Activated gamma-delta T cell treated with anti-CD3 and anti-CD28 coated beads, Interleukin-2, amount 50 U/mL, for 16 hours (primary cell): ENCODE measurements around the gene FAM180B.
"Not testable (repeated sequence)": the region's sequence is repeated elsewhere in the genome, so short reads cannot be mapped to it uniquely, and the experiment has no call there.

ENCODE experiments used
- DNase-seq: peaks from one replicate; pipeline ENCODE4 v3.0.0-alpha.2; 2020; ENCODE audit warnings: low read depth

FAM180B gene, protein sequence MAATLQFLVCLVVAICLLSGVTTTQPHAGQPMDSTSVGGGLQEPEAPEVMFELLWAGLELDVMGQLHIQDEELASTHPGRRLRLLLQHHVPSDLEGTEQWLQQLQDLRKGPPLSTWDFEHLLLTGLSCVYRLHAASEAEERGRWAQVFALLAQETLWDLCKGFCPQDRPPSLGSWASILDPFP

DNA sequence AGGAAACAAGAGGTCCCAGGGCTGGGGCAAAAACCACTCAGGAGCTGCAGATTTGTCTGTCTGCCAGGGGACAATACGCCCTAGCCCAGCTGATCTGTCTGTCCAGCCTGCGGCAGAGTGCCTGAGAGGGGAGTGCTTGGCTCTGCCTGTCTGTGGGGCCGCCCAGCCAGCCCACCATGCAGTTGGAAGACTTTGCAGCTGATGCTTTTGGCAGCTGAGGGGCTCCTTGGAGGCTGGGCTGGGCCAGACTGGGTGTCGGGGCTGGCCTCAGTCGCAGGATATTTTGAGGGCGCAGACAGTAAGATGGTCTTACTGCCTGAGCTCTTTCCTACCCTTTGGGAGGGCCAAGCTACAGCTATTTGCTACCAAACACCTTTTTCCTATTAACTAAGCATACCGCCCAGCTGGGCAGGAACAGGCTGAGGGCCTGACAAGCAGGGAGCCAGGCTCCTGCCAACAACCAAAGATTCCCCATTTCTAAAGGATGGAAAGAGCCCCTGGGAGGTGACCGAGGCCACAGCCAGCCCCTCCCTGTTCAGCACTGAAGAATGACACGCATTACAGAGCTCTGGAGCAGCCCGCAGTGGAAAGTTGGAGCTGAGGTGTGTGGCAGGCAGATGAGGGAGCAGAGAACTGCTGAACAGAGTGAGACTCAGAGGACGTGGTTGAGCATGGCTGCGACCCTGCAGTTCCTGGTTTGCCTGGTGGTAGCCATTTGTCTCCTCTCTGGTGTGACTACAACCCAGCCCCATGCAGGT, at the start of gene FAM180B:
Gene FAM180B, plus strand, starts transcription at position 581 of the 758 bp plus-strand sequence. Its CDS starts 91 bp downstream, at position 672.
- DNase-seq, result no peak

DNA sequence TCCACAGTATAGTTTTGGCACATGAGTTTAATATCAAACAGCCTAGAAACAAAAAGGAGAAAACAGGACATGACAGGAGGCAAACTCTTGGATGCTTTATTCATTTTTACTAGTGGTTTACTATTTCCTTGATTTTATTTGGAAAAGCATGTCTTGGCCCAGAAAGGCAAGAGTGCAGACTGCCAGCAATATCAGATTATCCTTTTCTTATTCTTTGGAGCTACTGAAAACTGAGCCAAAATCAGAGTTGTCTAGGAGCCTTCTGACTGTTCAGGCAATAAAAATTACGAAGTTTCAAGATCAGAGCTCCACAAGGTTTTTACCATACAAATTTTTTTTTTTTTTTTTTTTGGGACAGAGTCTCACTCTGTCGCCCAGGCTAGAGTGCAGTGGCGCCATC, 49.6 kb upstream of the FAM180B start:
- DNase-seq, result no peak

DNA sequence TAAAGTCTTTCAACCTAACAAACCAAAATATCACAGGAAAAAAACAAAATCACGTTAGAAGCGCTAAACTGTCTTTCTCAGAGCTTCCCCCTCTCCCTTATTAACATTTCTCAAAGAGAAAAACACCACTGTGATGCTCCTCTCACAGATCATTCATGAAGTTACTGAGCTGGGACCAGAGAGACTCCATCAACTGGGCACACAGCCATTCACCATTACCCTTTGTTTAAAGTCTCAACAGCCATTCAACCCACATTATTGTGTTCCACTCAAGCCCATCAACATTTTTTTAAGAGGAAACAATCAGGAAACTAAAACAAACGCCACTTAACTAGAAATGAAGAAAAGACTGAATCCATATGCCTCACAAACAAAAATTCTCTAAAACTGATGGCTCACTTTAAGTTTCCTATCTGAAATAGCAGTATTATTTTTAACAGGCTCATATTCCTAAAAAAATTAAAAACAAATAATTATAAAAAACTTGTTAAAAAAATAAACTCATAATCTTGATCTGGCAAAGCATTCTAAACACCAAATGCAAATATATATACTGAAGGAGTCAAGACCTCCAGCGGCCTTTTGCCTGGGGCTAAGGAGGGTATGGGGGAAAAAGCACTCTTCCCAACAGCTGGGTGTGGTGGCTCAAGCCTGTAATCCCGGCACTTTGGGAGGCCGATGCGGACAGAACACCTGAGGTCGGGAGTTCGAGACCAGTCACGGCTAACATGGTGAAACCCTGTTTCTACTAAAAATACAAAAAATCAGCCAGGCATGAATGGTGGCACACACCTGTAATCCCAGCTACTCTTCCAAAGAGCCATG, 47.5 kb upstream of the FAM180B start:
- DNase-seq, result no peak

- DNase-seq, result no peak
Measured at GRCh38 chr11:47539681-47540039, 46.8 kb upstream of the FAM180B start.

GRCh38 chr11:47541070-47541469, 45.4 kb upstream of the FAM180B start:
- no peak for DNase-seq

GRCh38 chr11:47545298-47545697, 41.2 kb upstream of the FAM180B start:
- no peak for DNase-seq

- DNase-seq, result not testable (repeated sequence)
Measured at GRCh38 chr11:47546274-47546673, 40.2 kb upstream of the FAM180B start.

DNA sequence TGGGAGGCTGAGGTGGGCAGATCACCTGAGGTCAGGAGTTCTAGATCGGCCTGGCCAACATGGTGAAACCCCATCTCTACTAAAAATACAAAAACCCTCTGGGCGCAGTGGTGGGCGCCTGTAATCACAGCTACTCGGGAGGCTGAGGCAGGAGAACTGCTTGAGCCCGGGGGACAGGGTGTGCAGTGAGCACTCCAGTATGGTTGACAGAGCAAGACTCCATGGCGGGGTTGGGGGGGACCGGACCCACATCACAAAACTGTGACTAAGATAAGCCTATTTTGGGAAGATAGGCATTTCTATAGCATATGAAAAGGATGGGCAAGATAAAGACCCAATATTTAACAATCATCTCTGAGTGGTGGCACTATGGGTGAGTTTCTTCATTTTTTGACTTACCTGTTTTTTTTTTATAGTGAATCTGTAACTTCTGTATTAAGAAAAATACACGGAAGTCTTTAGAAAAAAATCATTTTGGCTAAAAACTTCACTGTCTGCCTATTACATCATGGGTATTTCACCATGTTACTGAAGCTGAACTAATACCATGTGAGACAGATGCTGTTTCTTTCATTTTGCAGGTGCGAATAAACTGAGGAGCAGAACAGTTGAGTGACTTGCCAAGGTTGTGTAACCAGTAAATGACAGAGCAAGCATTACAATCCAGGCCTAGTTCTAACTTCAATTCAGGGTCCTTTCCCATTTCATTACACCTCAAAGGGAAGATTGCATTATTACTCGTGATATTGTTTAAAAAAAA, 36.0 kb upstream of the FAM180B start:
- no peak for DNase-seq

DNA sequence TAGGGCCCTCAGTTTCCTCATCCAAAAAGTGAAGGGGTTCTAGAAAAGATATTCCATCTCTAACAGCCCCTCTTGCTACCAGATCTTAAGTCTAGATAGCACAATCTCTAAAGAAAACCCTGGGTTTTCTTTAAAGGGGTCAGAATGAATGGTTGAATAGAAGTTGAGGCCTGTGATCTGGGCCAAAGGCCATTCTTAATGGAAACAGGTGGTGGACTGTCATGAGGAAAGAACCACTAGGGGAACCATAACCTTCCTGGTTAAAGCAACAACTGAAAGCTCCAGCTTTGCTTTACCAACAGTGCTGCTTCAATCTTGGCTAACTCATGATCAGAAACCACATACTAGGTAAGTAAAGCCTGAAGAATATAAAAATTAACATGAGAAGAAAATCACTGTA, 35.4 kb upstream of the FAM180B start:
- no peak for DNase-seq

DNA sequence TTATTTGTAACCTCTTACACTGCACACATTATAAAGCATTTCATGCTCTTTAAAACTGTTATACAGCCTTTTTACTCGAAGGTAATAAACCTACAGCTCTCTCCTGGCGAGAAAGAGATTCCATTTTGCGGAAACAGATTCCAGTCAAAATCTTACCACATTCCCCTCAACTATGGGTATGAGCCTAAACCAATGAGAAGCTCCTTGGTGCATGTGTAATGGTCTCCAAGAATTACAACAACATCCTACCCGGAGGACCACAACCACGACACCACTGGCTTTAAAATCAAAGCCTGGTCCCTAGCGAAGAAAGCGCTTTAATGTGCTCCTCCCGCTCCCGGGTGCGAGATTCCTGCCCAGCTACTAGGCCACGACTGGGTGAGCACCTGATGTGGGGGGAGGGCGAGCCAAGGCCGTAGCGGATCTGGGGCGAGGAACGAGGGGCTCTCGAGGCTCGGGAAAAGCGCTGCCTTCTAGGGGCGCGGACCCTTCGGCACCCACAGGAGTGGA, 34.4 kb upstream of the FAM180B start:
- no peak for DNase-seq

- DNase-seq, result peak; percentile 89
Measured at GRCh38 chr11:47552566-47553405, 33.7 kb upstream of the FAM180B start, which contains the start of gene CELF1. Gene CELF1 (minus strand): TSS chr11:47553132. CDS start chr11:47499523, 53,609 bp downstream.

DNA sequence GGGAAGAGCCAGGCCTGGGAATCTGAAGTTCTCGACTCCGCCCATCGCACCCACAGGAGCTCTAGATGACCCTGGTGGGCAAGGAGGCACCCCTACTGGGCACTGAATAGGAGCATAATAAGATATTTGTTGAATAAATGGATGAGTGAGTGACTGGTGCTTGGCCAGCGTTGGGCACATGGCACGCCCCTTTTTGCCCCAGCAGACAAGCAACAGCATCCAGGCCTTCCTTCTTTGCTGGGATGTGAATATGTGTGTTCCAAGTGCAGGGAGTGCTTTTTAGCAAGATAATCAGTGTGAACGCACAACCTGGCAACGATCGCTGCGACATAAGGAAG, 33.1 kb upstream of the FAM180B start:
- DNase-seq, result no peak

- DNase-seq, result not testable (repeated sequence)
Measured at GRCh38 chr11:47557004-47557403, 29.5 kb upstream of the FAM180B start.

DNA sequence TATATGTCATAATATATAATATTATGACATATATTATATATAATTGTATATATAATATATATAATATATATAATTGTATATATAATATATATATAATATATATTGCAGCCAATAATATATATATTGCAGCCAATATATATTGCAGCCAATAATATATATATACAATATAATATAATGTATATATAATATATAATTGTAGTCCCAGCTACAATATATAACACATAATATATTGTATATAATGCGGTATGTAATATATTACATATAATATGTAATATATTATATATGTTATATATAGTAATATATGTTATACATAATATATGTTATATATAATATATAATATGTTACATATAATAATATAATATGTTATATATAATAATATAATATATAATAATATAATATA, 27.8 kb upstream of the FAM180B start:
- DNase-seq, result no peak

GRCh38 chr11:47560426-47560825, 26.1 kb upstream of the FAM180B start:
- DNase-seq, result no peak

DNA sequence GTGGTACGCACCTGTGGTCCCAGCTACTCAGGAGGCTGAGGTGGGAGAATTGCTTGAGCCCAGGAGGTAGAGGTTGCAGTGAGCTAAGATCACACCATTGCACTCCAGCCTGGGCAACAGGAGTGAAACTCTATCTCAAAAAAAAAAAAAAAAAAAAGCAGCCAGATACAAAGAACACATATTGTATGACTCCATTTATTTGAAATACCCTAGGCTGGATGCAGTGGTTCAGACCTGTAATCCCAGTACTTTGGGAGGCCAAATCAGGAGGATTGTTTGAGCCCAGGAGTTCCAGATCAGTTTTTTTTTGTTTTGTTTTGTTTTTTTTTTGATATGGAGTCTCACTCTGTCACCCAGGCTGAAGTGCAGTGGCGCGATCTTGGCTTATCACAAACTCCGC, 24.1 kb upstream of the FAM180B start:
- not testable (repeated sequence) for DNase-seq

GRCh38 chr11:47564366-47564765, 22.1 kb upstream of the FAM180B start:
- not testable (repeated sequence) for DNase-seq

- no peak for DNase-seq
Measured at GRCh38 chr11:47564933-47565339, 21.5 kb upstream of the FAM180B start.

DNA sequence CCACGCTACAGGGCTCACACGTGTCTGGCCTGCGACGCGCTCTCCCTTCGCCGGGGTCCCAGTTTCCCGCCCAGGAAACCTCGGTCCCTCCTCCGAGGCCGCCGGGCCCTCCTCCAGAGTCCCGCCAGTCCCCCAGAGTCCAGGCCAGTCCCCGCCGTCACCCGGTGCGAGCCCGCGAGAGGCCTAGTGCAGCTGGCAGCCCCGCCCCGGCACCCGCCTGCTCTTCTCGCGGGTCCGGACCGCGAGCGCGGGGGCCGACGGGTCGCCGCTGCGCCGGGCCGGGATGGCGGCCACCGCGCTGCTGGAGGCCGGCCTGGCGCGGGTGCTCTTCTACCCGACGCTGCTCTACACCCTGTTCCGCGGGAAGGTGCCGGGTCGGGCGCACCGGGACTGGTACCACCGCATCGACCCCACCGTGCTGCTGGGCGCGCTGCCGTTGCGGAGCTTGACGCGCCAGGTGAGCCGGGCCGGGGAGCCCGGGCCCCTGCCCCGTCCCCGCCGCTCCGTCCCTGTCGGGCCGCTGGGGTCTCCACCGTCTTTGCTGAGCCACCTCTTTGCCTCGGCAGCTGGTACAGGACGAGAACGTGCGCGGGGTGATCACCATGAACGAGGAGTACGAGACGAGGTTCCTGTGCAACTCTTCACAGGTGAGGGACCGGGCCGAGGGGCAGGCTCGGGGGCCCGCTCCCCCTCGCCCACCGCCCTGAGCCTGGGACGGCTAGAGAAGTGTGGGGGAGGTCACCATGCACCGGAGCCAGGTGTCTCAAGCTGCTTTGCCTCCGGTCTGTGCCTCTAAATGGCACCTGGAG, 20.9 kb upstream of the FAM180B start, which contains the start of gene PTPMT1:
Gene PTPMT1, plus strand, starts transcription at position 260 of the 809 bp plus-strand sequence. Its CDS starts 24 bp downstream, at position 284.
- DNase-seq, result peak; percentile 45

DNA sequence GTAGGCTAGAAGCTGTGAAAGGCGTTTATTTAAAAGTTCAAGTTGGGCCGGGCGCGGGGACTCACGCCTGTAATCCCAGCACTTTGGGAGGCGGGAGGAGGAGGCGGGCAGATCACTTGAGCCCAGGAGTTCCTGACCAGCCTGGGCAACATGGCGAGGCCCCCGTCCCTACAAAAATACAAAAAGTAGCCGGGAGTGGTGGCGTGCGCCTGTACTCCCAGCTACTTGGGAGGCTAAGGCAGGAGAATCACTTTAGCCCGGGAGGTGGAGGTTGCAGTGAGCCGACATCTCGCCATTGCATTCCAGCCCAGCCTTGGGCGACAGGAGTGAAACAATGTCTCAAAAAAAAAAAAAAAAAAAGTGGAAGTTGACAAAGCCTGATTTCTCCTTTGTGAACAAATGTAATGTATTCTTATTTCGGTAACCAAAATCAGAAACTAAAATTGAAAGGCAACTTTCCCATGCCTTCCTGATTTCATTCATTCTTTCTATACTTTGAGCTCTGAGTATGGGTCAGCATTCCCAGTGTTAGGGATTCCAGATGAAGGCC, 20.3 kb upstream of the FAM180B start:
- peak; percentile 5 for DNase-seq
